GM21381 (cell line): Measurements from ENCODE around the gene CTSL.

ENCODE experiments used
- ATAC-seq: cut with Tn5 transposase; IDR thresholded peaks from one replicate; pipeline ENCODE4 v1.9.1; 2021; ENCODE audit warnings: mild to moderate bottlenecking, moderate library complexity; ENCODE audit not compliant: unreplicated experiment

Gene CTSL

DNA sequence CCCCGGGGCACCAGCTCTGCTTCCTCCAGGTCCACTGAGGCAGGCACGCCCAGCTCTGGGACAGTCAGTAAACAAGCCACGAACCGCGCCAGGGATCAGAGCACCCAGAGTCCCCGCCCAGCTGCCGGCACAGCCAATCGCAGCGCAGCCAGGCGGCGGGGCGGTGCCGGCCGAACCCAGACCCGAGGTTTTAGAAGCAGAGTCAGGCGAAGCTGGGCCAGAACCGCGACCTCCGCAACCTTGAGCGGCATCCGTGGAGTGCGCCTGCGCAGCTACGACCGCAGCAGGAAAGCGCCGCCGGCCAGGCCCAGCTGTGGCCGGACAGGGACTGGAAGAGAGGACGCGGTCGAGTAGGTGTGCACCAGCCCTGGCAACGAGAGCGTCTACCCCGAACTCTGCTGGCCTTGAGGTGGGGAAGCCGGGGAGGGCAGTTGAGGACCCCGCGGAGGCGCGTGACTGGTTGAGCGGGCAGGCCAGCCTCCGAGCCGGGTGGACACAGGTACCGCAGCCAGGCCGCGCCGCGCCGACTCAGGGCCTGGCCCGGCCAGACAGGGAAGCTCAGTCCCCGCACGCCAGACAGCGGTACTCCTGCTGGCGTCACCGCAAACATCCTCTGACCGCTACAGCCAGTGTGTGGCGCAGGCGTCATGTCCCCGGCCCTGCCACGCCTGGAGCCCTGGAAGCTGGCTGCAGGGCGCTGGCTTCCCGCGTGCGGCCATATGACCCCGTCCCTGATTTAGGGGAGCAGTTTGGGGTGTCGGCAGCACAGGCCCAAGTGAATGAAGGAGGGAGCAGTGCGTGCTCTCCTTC is at the start of gene CTSL:
Gene CTSL (plus strand): TSS at position 220 of the 810 bp plus-strand sequence. CDS start 1,485 bp downstream, outside the sequence.
- no peak for ATAC-seq

GRCh38 chr9:87676976-87677775 is 48.7 kb upstream of the CTSL start:
- ATAC-seq = no peak

DNA sequence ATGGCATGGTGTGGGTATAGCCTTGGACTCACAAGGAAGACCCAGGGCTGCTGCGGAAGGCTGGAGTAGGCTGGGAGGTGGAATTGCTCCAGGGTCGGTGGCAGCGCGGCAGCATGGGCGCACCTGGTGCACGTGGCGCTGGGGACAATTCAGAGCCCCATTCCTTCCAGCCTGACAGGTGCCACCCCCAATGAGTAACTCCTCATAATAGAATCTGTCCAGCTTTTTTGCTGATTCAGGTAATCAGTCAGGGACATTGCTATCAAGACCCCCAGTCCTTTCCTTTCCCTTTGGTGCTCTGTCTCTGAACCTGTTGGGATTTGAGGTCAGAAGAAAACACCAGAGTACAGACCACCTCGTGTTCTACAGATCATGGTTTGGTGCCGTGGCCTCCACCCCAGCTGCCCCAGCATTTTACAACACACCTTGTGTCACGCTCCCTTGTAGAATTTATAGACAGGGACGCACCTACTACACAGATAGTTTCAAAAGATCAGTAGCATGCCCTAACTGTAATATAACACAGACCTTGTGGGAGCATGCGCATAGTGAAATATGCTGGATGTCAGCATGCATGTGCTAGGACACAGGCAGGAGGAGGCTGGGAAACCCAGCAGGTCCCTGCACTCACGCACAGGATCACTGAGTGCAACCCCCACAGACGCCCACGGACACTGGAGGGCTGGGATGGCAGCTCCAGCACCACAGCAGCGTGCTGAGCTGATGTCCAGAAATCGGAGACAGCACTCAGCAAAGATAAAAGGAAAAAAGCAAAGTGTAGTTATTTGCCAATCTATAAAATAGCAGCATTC is 47.9 kb upstream of the CTSL start:
- ATAC-seq = no peak

- no peak for ATAC-seq
Observed at GRCh38 chr9:87678650-87679355, 47.1 kb upstream of the CTSL start.

DNA sequence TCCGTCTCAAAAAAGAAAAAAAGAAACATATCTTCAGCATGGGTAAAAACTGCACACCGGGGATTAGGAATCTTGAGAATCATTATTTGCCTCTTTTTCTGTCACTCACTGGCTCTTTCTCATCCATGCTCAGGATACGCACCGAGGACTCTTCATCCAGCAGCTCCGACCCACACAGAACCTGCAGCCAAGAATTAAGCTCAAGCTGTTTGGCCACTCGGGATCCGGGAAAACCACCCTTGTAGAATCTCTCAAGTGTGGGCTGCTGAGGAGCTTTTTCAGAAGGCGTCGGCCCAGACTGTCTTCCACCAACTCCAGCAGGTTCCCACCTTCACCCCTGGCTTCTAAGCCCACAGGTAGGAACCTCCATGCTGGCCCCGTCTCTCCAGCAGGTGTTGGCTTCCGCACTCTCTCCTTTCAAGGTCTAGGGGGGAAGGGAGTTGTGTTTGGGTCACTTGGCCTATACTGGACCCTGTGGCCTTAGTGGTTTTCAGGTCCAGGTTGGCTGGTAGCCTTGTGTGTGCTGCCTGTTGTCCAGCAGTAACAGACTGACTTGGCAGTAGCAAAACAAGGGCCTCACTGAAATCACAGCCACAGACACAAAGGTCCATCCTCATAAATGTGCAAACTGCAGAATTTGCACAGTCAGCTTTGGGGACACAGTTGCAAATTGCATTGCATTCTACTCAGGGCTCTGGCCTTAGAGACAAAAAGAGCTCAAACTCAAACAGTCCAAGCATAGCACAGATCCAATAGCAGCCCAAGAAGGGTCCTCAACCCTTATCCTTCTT is 44.5 kb upstream of the CTSL start:
- no peak for ATAC-seq

DNA sequence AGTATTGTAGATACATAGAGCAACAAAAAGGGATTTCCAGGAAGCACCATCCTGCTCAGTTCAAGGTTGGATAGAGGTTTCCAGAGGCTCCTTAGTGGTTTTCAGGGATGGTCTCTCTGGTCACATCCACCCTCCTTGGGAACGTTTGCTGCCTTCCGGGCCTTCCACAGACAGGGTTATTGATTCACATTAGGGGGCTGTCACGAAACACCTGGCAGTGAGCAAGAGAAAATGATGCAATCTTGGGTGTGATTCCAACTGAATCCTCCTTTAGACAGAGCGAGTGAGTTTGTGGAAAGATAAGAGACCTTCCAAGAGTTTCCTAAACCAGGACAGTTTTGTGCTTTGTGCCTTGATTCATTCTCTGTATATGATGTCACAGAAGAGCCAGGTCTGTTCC is 43.8 kb upstream of the CTSL start:
- no peak for ATAC-seq

DNA sequence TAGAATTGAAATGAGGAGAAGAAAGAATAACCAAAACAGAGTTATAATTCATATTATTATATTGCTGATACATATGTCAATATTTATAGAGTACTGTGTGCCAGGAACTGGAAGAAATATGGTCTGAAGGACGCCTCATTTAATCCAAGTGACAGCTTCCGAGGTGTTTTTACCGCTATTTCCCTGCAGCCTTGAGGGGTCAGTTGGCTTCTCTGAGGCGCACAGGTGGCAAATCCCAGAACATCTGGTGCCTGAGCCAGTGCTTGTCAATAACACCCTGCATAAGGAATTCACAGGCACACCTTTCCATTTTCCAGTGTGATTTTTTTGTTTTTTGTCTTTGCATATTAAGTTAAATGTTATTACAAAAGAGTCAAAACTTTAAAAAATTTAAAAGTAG is 43.3 kb upstream of the CTSL start:
- no peak for ATAC-seq

GRCh38 chr9:87683751-87684626 is 41.9 kb upstream of the CTSL start:
- no peak for ATAC-seq

DNA sequence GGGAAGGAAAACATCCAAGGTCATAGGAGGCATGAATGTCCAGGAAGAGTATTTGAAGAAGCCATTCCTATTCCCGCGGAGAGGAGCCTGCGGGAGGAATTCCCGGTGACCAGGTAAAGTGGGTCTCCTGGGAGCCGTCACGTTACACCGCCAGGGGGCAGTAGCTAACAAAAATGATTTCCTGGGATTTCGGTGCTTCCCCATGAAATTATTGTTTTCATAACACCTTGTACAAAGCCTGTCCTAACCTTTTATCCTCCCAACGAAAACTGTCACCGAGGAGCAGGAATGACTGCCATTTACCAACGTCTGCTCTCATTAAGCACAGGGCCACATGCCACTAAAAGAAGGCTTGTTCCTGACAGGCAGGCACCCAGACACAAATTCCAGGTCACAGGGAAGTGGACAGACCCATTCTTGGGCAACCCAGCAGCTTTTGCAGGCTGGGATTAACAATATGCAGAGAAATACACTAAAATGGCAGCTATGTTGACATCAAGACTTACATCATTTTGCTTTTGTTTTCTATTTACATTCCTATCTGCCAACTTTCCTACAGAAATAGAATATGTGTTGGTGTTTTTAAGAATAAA is 41.2 kb upstream of the CTSL start:
- ATAC-seq = no peak

DNA sequence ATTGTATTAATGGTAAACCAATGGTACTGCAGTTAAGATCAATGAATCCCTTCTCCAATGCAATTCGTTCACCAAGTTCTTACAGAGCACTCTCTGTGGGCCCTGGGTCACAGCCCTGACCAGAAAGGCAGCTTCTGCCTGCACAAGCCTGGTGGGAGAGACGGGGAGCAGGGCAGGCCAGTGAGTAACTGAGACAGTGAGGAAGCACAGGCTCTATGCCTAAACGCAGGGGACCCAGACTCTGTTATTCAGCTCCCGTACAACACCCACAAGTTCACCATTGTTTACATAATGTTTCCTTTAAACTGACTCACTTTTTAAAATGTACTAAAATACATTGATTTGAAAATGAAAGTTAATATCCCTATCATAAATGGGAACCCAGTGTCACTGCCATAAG is 40.5 kb upstream of the CTSL start:
- no peak for ATAC-seq

- no peak for ATAC-seq
Observed at GRCh38 chr9:87685871-87686519, 39.9 kb upstream of the CTSL start.

GRCh38 chr9:87686520-87687090 is 39.3 kb upstream of the CTSL start:
- ATAC-seq = no peak

- no peak for ATAC-seq
Observed at GRCh38 chr9:87687207-87687606, 38.7 kb upstream of the CTSL start.

DNA sequence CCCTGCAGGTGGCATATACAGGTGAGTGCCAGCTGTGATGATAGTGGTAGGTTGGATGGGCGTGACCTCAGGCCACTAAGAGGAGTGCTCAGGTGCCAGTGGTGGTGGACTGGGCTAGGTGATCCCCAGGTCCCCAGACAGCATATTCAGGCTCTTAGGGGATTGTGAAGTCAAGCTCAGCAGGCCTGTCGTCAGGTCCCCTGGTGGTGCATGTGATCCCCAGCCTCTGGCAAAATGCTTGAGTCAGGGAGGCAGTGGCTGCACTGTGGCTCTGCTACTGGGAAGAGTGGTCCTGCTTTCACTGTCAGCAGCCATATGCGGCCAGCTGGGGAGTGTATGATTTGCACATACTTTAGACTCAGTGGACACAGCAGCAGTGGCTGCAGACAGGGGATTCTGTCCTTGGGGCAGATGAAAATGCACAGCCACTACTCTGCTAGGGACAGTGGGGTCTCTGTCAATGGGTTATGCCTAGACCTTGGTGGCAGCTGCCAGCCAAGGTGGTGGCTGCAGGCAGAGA is 31.6 kb upstream of the CTSL start:
- no peak for ATAC-seq

- ATAC-seq = no peak
Observed at GRCh38 chr9:87695523-87695922, 30.4 kb upstream of the CTSL start.

GRCh38 chr9:87696641-87697040 is 29.3 kb upstream of the CTSL start:
- no peak for ATAC-seq

DNA sequence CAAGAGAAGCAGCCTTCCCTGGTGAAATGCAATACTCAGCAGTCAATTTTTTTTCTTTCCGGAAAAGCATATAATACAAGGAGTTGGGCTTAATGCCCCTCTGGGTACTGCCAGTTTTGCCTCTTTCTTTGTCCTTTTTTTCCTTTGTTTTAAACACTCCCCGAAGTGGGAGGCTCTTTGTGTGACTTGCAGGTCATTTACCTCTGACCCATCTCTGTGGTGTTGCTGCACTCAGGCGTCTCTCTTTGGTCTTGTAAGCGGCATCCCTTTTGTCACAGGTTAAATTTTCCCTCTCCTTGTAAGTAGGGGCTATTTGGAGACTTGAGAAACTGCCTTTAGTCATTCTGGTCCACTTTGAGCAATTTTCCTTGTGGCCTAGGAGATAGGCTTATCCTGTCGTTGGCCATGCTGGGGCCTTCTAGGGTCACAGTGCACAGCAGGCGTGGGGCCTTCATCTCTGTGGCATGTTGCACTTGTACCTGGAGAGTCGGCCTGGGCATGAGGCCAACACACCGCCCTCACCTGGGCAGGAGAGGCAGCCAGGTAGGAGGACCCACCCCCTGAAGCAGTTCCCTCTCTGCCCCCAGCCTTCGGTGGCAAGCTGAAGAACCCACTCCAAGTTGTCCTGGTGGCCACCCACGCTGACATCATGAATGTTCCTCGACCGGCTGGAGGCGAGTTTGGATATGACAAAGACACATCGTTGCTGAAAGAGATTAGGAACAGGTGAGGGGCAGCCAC is 27.7 kb upstream of the CTSL start:
- ATAC-seq = no peak
